ENCODE data around the gene COL26A1. TPM values are rescaled to one million over a fixed set of nuclear protein-coding genes. Genes with fewer than 3 reads are reported as not detected.

The COL26A1 gene
- total and polyA plus RNA-seq, 2 of the 4 experiments (the other 2 are of a cell fraction) = not detected

- POLR2A ChIA-PET (ENCODE audit: unreplicated experiment) = no interaction called here
Measured at GRCh38 chr7:101422356-101423195, 59.9 kb downstream of the COL26A1 start.

More at GRCh38 chr7:101422356-101423195, 59.9 kb downstream of the COL26A1 start:
- DNase-seq (no peak), ATAC-seq (ENCODE audit: low read depth) (no peak)
- Histone ChIP-seq H2BK5ac (ENCODE audit: low read depth, low read length, poor library complexity, severe bottlenecking) (no peak overlapping the region), H4K5ac (ENCODE audit: low read depth, low read length) (no peak overlapping the region), H3K36me3 (ENCODE audit: control insufficient read depth, insufficient read depth, low read length) (no peaks in the 10 kb centered on the region), H4K8ac (ENCODE audit: low read depth in 2 of 2, low read length in 2 of 2) (no peak overlapping the region), H2BK15ac (ENCODE audit: low read depth, low read length) (no peak overlapping the region), H3K4me3 (ENCODE audit: insufficient read depth, low read depth, low read length) (no peak overlapping the region), H2BK20ac (ENCODE audit: low read depth, low read length) (no peak overlapping the region), H2AK5ac (ENCODE audit: low read depth, low read length) (no peak overlapping the region), H3K9me3 (ENCODE audit: control insufficient read depth, insufficient read depth, low read length) (peaks cover 2% of the 10 kb centered on the region; the same call in 1 of the 2 replicates), H2BK120ac (ENCODE audit: low read depth, low read length) (no peak overlapping the region), H3K23ac (ENCODE audit: low read depth, low read length) (no peak overlapping the region), H3K4me2 (ENCODE audit: low read depth, low read length) (no peak overlapping the region), H3K4me1 (ENCODE audit: control insufficient read depth, insufficient read depth, low read length) (no peaks in the 10 kb centered on the region), H3K56ac (ENCODE audit: extremely low read depth, insufficient read depth, low read length) (no peak overlapping the region), H3K27ac (ENCODE audit: insufficient read depth, low read length) (no peak overlapping the region), H3K4ac (ENCODE audit: low read depth, low read length) (no peak overlapping the region), H4K20me1 (ENCODE audit: insufficient read depth, low read length) (no peaks in the 10 kb centered on the region), H2AK9ac (replicated peaks; ENCODE audit: low read depth, low read length, poor library complexity) (no peak overlapping the region), H3K9ac (ENCODE audit: low read depth, low read length) (no peak overlapping the region), H3K27me3 (ENCODE audit: control insufficient read depth, insufficient read depth, low read length) (peaks cover 11% of the 10 kb centered on the region), H4K91ac (ENCODE audit: insufficient read depth, low read depth, low read length) (no peak overlapping the region), H3K14ac (replicated peaks; ENCODE audit: low read depth, low read length) (no peak overlapping the region), H2AFZ (replicated peaks; ENCODE audit: low read length, poor library complexity) (no peak overlapping the region), H3K9me1 (ENCODE audit: insufficient read depth, low read length) (no peaks in the 10 kb centered on the region), H3K18ac (ENCODE audit: low read depth, low read length) (no peak overlapping the region), H3K79me1 (ENCODE audit: low read depth in 1 of 2, low read length in 2 of 2) (no peaks in the 10 kb centered on the region)
- WGBS, 2 experiments (ENCODE audit: extremely low coverage in 2 of 2, insufficient read length in 1 of 2) = 60% methylated on average over 1 of the region's 11 CpGs; no CpG with 5 or more reads in 1 of the 2 experiments
- dilution Hi-C loops (cut with HindIII; ENCODE audit: low sequenced_read_pairs, unreplicated experiment) = no loop called here
- no peak for TF ChIP-seq MXI1 (IDR thresholded peaks at IDR 0.05; ENCODE audit: borderline replicate concordance, low read depth, low read length)
- TF ChIP-seq BHLHE40 (IDR thresholded peaks at IDR 0.05; ENCODE audit: low read depth, low read length) = no peak
- in situ Hi-C loops (cut with MboI; ENCODE audit: low sequenced_read_pairs) = no loop called here
- CTCF ChIA-PET = interaction anchor here (0.6 to 1.3 kb wide), 2 partner anchors 11 to 140 kb away, joined by 4 read pairs; no protein-coding TSS in a partner anchor
- no TSS peak for BruUV-seq (replicated peaks)
- intact Hi-C loops (cut with micrococcal nuclease) = no loop called here
